Renal cortex interstitium (tissue), 15 donors: ENCODE data around the gene FOXO3B. TPM values are rescaled to one million over a fixed set of nuclear protein-coding genes. Genes with fewer than 3 reads are reported as not detected.
"Not testable (repeated sequence)": the region's sequence is repeated elsewhere in the genome, so short reads cannot be mapped to it uniquely, and the experiment has no call there.

Experiments
- DNase-seq, 11 donors: peaks; one replicate each; pipeline ENCODE4 v3.0.0-alpha.2; 2013; ENCODE audit warnings: low read depth in 9 of 11, low spot score in 4 of 11; ENCODE audit errors: extremely low read depth in 1 of 11
- long read RNA-seq, 16 experiments: transcript quantifications; one replicate each; lab custom pipeline, GENCODE V29; 2026
- polyA plus RNA-seq, 3 donors: library from polyadenylated mRNA; unstranded; fragments of 120-200 nt; gene quantifications; one replicate each; pipeline ENCODE4 v1.2.1, GENCODE V29; 2013; ENCODE audit not compliant: insufficient read length in 3 of 3

The FOXO3B gene
- 1 to 10 TPM; 4.5 to 7.4 (median 5.7) TPM for polyA plus RNA-seq
- long read RNA-seq, donor 1, partial matches to known transcripts, result 0 of 1 reads
- long read RNA-seq, donor 1, other reads (novel, unspliced or antisense), result 0 of 1 reads
- long read RNA-seq, donor 2, partial matches to known transcripts, result 0 of 2 reads
- long read RNA-seq, donor 2, other reads (novel, unspliced or antisense), result 0 of 2 reads
- long read RNA-seq, donor 3, partial matches to known transcripts, result 0 of 1 reads
- long read RNA-seq, donor 3, other reads (novel, unspliced or antisense), result 0 of 1 reads
- long read RNA-seq, donor 4, partial matches to known transcripts, result 0 of 1 reads
- long read RNA-seq, donor 4, other reads (novel, unspliced or antisense), result 0 of 1 reads
- long read RNA-seq, donor 5, result 0 reads
- long read RNA-seq, donor 6, partial matches to known transcripts, result 0 of 1 reads
- long read RNA-seq, donor 6, other reads (novel, unspliced or antisense), result 0 of 1 reads
- long read RNA-seq, donor 7, partial matches to known transcripts, result 0 of 1 reads
- long read RNA-seq, donor 7, other reads (novel, unspliced or antisense), result 0 of 1 reads
- long read RNA-seq, donor 8, result 0 reads
- long read RNA-seq, donor 9, partial matches to known transcripts, result 0 of 1 reads
- long read RNA-seq, donor 9, other reads (novel, unspliced or antisense), result 0 of 1 reads
- long read RNA-seq, donor 10, partial matches to known transcripts, result 0 of 1 reads
- long read RNA-seq, donor 10, other reads (novel, unspliced or antisense), result 0 of 1 reads
- long read RNA-seq, donor 11, partial matches to known transcripts, result 0 of 1 reads
- long read RNA-seq, donor 11, other reads (novel, unspliced or antisense), result 0 of 1 reads
- long read RNA-seq, donor 12, result 0 reads
- long read RNA-seq, donor 13, result 0 reads
- long read RNA-seq, donor 14, result 0 reads
- long read RNA-seq, donor 15, partial matches to known transcripts, result 0 of 1 reads
- long read RNA-seq, donor 15, other reads (novel, unspliced or antisense), result 0 of 1 reads
- long read RNA-seq, donor 16, partial matches to known transcripts, result 0 of 1 reads
- long read RNA-seq, donor 16, other reads (novel, unspliced or antisense), result 0 of 1 reads

DNA sequence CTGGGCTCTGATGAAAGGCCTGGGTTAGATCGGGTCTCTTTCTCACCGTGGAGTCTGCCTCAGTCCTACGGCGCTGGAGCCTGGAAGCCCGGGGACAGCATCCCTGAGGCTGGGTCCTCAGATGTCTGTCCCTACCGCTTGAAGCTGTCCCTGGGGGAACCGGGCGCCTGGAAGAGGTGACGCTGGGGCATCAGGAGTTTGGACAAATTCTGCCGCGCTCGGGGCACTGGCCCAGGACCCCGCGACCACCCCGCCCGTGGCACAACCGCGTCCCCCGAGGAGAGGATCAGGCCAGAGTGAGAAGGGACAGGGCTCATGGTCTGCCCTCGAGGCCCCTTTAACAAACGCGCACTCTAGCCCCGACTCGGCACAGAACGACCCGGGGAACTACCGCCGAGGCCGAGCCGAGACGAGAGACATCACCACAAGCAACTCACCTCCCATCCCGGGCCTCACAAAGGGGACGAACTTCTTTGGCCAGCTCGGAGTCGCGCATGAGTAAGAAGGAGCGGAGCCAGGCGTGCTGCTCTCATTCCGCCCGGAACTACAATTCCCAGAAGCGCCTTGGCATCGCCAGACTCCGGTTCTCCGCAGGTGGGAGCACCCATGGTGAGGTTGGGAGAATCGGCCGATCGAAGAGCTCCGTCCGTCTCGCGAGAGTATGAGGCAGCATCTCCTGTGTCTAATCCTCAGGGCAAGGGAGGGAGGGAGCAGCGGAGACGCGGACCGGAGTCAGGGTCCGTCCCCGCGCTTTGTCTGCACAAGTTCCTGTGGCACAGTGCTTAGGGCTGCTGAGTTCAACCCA, at the start of gene FOXO3B:
TSS of gene FOXO3B (minus strand) at position 548 of the 805 bp plus-strand sequence. CDS start 663 bp downstream, outside the sequence.
- peak; percentile 54 to 95 (median 77) for DNase-seq

DNA sequence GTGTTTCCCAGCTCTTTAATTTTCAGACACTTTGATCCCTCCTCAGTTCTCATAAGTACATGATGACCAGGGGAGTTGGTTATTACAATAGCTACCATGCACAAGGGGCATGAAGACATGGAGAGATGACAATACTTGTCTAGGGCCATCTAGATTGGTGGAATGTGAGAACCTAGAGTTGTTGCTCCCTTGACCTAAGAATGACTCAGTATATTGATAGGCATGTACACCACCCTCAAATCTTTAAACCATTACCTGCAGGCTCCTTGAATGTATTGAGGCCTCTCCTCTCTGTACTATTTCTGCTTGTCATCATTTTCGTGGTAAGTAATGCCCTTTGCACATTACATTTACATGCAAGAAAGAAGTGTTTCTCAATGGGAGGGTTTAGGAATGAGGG, 41.4 kb upstream of the FOXO3B start:
- not testable (repeated sequence) for DNase-seq

DNA sequence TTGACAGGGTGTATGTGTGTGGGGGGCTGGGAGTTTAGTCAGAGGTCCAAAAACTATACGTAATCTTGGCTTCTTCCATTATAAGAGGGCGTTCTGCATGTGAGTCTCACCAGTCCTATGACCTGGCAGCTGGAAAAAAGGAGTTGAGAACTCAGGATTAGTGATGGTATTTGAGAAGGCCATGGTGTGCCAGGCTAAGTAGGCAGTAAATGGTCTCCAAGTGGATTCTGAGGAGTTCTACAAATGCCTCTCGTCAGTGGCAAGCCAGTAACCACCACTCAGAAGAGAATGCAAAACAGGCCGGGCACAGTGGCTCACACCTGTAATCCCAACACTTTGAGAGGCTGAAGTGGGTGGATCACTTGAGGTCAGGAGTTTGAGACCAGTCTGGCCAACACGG, 40.5 kb upstream of the FOXO3B start:
- DNase-seq, result not testable (repeated sequence)

DNA sequence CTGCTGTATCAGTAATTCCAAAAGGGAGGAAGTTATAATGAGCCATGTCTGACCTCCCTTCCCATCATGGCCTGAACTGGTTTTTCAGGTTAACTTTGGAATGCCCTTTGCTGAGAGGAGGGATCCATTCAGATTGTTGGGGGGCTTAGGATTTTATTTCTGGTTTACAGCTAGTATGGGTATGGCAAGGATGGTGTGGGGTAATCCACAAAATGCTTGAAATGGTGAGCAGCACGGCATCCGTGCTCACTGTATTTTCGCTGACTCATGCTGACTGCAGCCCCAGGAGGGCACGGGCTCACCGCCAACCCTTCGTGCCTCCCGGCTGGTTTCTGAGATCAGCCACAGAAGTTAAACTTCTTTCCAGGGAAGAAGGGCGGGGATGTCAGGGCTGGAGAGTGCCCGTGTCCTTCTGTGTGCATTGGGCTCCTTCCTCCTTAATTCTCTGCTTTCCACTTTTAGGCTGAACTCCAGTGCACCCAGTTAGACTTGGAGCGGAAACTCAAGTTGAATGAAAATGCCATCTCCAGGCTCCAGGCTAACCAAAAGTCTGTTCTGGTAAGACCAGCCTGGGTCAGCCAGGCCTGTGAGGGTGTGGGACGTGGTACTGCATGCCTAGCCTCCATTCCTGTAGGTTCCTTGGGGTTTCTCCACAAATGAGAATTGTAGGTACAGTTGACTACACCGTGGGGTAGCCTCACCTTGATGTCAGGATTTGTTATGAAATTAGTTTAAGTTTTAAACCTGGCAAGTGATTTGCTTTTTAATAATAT, 39.8 kb upstream of the FOXO3B start:
- DNase-seq, result not testable (repeated sequence)

DNA sequence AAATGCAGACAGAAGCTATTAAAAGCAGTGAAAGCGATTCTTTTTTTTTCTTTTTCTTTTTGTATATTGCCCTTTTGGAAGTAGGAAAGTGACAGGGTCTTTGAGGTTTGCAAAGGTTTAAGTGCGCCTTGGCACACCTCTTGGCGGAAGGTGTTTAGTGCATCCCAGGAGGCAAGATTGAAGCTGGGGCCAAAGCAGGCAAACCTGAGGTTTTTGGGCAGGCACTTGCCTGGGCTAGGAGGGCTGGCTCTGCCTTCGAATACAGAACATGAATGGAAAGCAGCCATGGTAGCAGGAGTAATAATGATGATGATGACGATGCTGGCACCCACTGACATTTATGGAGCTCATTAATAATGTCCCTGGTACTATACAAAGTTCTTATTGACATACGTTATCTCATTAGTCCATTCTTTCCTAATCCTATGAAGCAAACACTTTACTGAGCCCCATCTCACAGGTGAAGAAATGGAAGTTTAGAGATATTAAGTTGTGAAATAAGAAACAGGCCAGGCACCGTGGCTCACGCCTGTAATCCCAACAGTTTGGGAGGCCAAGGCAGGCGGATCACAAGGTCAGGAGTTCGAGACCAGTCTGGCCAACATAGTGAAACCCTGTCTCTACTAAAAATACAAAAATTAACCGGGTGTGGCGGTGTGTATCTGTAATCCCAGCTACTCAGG, 37.5 kb upstream of the FOXO3B start:
- not testable (repeated sequence) for DNase-seq

DNA sequence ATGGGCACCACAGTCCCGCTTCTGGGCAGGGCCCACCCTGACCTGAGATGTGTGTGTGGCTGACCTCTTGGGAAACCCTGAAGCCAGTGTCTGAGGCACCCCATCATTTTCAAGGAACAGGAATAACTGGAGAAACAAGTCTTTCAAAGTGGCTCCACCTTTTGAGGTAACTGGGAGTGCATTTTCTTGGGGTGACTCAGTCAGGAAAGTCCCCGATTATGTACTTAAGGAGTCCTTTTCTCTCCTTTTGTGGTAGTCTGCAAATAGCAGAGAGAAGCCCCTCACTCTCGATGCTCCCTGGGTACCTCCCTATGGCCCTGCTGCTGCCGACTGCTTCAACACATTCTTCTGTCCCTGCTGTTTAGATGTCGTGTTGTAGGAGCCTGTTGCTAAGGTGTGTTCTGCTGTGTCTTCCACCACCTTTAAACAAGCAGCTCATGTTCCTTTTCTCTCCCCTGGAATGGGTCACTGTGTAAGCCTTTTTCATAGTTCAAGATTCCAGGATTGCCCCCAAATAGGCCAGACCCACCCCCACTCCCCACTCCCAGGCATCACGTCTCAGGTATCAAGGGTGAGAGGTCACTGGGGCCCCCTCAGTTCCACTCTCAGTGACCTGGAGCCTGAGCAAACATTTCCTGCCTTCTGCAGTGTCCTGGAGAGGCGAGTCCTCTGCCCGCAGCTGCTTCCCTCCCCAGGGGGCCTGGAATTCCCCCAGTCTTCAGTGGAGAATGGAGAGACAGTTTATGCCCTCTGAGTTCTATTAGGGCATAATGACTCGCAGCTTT, 36.7 kb upstream of the FOXO3B start:
- peak in 1 of 11 donors; percentile 31 for DNase-seq

DNA sequence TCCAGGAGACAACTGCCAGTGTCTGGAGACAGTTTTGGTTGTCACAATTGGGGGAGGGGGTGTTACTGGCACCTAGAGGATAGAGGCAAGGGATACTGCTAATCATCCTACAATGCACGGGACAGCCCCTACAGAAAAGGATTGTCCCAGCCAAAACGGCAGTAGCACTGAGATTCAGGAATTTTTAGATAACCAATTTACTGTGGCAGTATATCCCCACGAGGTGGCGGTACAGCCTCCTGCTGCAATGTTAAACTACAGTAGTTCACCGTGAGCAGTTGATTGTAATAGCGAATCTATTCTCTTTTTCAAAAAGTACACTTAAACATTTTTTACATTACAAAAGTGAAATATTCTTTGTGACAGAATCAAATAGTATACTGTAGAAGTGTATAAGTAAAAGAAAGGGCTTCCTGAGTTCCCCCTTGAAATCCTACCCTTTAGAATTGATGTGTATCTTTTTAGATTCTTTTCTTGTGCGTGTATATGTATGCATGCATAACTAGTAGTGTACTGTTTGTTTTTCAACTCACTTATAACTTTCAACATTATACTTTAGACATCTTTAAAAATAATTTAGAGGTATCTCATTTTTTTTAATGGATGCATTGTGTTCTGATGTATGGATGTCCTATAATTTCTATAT, 30.4 kb upstream of the FOXO3B start:
- DNase-seq, result peak in 5 of 11 donors; percentile 39 to 54 (median 47)

DNA sequence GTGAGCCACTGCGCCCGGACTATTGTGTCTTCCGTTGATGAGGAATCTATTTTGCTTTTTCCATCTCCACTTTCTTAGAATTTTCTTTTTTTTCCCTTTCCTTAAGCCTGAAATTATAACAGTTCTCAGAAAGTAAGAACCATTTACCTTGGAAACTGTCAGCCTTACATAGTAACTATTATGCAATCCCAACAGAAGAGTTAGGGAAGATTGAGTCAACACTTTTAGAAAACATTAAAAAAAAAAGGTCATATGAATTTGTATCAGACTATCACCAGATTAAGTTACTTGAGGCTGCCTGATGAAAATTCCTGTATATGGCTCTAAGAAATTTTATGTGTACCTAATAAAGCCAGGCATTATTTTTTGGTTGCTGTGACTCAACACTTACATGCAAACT, 26.1 kb upstream of the FOXO3B start:
- not testable (repeated sequence) for DNase-seq

DNA sequence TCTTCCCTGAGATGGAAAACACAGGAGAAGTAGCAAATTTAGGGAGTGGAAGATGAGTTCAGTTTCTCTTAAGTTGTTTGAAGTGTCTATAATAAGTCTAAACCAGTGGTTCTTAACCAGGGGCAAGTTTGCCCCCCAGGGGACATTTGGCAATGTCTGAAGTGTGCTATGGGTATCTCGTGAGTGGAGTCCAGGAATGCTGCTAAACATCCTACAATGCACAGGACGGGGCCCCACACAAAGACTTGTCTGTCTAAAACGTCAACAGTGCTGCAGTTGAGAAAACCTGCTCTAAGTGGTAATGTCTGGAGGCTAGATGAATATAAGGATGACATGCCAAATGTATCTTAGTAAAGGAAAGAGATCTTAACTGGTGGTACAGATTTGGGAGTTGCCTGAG, 23.8 kb upstream of the FOXO3B start:
- DNase-seq, result not testable (repeated sequence)

DNA sequence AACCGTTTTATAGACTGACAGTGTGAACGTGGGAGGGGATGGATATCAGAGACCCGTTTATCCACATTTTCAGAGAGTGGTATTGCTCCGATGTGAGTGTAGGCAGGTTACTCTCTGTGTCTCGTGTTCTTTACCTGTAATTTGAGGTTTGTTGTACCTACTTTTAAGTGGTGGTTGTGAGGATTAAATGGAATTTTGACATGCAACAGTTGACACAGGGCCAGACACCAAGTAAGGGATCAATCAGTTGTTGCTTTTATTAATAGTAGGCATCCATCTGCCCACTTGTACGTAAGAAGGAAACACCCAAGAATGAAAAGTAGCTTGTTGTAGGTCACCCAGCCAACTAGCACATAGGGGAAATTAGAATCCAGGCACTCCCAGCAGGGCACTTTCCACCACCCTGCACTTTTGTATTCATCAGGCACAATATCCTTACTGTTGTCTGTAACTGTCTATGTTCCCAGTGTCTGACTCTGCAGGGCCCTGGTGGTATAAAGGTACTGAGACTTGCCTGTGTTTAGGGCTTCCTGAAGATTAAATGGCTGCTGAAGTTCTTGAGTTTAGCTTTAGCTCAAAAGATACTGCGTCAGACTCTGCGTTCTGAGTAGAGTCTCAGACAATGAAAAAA, 16.5 kb upstream of the FOXO3B start:
- DNase-seq, result not testable (repeated sequence)

DNA sequence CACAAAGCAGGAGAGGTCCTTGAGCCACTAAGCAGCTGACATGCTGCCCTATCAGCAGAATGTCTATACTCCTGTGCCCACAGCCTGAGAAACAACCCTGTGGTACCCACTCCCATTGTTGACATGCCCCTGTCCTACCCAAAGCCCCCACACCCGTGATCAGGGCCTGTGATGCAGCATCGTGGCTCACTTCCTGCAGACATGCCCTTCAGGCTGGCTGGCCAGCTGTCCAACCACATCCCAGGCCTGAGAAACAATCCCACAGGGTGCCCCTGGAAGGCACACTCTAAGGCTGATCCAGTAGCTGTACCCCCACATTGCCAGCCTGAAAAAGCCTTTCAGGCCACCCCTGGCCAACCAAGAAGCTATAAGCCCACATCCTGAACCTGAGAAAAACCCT, 13.0 kb upstream of the FOXO3B start:
- not testable (repeated sequence) for DNase-seq

DNA sequence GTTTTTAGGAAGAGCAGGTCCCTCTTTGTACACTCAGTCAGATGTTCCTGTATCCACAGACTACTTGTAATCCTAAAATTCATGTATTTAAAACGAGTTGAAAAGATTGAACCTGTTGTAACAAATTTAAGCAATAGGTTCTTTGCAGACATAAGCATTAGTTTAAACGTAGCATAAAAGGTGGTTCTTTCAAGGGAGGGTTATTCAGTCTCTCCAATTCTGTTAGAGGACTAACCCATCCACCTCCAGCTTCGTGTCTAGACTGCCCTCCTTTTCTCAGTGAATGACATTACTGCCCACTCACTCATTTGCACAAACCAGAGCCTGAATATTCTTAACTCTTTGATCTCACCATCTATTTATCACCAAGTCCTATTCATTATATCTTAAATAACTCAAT, 554 bp upstream of the FOXO3B start:
- peak in 1 of 11 donors; percentile 3 for DNase-seq

DNA sequence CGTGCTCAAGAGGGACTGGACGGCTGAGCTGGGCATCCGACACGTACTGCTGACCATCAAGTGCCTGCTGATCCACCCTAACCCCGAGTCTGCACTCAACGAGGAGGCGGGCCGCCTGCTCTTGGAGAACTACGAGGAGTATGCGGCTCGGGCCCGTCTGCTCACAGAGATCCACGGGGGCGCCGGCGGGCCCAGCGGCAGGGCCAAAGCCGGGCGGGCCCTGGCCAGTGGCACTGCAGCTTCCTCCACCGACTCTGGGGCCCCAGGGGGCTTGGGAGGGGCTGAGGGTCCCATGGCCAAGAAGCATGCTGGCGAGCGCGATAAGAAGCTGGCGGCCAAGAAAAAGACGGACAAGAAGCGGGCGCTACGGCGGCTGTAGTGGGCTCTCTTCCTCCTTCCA, 4.7 kb downstream of the FOXO3B start:
- DNase-seq, result not testable (repeated sequence)

DNA sequence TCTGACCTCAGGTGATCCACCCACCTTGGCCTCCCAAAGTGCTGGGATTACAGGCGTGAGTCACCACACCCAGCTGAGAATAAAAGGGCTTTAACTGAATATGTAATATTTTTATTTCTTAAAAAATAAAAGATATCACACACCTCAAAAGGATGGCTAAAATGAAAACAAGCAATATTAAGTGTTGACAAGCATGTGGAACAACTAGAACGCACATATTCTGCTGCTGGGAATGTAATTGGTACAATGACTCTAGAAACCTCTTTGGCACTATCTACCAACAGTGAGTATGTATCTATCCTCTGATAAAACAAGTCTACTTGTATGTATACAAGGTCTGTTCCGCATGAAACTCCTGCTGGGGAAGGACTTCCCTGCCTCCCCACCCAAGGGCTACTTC, 5.2 kb downstream of the FOXO3B start:
- DNase-seq, result not testable (repeated sequence)

DNA sequence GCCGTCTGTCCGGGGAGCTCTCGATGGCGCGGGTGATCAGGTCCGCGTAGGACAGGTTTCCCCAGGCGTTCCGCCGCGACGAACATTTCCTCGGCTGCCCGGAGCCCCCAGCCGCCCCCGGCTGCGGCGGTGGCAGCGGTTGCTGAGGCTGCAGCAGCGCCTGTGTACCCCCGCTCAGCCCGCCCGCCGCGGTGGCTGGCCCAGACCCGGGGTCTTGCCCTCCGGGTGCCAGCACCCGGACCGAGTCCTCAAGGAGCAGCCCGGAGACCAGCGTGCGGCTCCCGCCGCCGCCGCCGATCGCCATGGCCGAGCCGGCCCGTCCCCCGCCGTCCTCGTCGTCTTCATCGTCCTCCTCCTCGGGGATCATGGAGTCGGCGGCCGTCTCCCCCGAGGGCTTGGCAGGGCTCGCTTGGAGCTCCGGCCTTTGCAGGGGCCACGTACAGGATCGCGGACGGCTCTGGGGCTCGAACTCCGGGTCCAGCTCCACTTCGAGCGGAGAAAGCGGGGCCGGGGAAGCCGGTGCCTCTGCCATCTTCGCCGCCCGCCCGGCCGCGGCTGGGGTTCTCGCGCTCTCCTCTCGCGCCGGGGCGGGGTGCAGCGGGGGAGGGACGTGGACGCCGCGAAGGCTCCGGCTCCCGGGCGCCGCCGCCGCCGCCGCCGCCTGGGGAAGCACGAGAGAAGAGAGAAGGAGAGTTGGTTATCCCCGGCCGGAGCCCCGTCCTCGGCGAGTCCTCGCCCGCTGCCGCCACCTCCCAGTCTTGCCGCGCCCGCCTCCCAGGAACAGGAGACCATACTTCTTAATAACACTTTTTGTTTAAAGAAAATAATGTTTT, 9.5 kb downstream of the FOXO3B start:
- DNase-seq, result not testable (repeated sequence)
